OCI-LY7 (cell line): ENCODE measurements around the gene TDRD12.

ENCODE experiments used
- EZH2phosphoT487 ChIP-seq: fragments of 200-600 bp; sonication (generic); IDR thresholded peaks from 2 replicates; pipeline ENCODE4 v1.6.1; 2018; ENCODE audit warnings: low read depth, borderline replicate concordance, mild to moderate bottlenecking, mixed run types, antibody characterized with exemption, low read length, moderate library complexity, mixed read lengths
- TF ChIP-seq, protein P1 (sequence below): fragments of 200-600 bp; sonication (generic); conservative IDR thresholded peaks from 2 replicates; pipeline ENCODE4 v1.5.1; 2014; ENCODE audit warnings: mild to moderate bottlenecking, antibody characterized with exemption, low read length, moderate library complexity, mixed read lengths

DNA sequence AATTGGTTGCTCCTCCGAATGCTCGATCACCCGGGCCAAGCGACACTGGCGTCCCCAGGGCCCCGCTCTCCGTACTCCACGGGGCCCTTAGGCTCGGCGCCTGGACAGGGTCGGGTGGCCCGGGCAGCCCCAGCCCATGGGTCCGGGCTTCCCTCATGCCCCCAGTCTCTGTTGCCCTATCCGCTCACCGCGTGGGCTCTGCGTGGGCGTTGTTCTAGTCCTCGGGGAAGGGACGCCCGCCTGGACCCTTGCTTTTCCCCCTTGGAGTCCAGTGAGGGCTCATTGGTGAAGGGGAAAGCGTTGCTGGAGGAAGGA, 1.3 kb downstream of the TDRD12 start:
- TF ChIP-seq, protein P1, sequence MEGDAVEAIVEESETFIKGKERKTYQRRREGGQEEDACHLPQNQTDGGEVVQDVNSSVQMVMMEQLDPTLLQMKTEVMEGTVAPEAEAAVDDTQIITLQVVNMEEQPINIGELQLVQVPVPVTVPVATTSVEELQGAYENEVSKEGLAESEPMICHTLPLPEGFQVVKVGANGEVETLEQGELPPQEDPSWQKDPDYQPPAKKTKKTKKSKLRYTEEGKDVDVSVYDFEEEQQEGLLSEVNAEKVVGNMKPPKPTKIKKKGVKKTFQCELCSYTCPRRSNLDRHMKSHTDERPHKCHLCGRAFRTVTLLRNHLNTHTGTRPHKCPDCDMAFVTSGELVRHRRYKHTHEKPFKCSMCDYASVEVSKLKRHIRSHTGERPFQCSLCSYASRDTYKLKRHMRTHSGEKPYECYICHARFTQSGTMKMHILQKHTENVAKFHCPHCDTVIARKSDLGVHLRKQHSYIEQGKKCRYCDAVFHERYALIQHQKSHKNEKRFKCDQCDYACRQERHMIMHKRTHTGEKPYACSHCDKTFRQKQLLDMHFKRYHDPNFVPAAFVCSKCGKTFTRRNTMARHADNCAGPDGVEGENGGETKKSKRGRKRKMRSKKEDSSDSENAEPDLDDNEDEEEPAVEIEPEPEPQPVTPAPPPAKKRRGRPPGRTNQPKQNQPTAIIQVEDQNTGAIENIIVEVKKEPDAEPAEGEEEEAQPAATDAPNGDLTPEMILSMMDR, result no peak
- TF ChIP-seq EZH2phosphoT487, result no peak
